Right atrium auricular region (tissue), 2 donors: Measurements from ENCODE around the gene TMEM140. TPM values are rescaled to one million over a fixed set of nuclear protein-coding genes. Genes with fewer than 3 reads are reported as not detected.

Experiments
- DNase-seq: peaks from one replicate; pipeline ENCODE4 v3.0.0-alpha.2; 2019; ENCODE audit warnings: low spot score
- H3K27ac ChIP-seq, 2 donors: fragments of 200-600 bp; sonication (generic); 1 replicate in 1 of 2; 2 replicates in 1 of 2; pipeline ENCODE4 v1.5.1; 2016 to 2019
- H3K27me3 ChIP-seq, 2 donors: fragments of 200-600 bp; sonication (generic); one replicate each; pipeline versions ENCODE4 v1.5.1 to v1.6.0; 2017 to 2019
- H3K36me3 ChIP-seq: fragments of 200-600 bp; sonication (generic); one replicate; pipeline ENCODE4 v1.5.1; 2016
- H3K4me1 ChIP-seq, 2 donors: fragments of 200-600 bp; sonication (generic); one replicate each; pipeline versions ENCODE4 v1.5.1 to v1.6.0; 2017 to 2019
- H3K4me3 ChIP-seq, 2 donors: fragments of 200-600 bp; sonication (generic); 1 replicate in 1 of 2; 2 replicates in 1 of 2; pipeline ENCODE4 v1.5.1; 2017 to 2019; ENCODE audit warnings: mild to moderate bottlenecking in 1 of 2, moderate library complexity in 1 of 2
- H3K9me3 ChIP-seq, 2 donors: fragments of 200-600 bp; sonication (generic); one replicate each; pipeline ENCODE4 v1.5.1; 2019
- CTCF ChIP-seq, 2 donors: fragments of 200-600 bp; sonication (generic); IDR thresholded peaks; one replicate each; pipeline ENCODE4 v1.5.1; 2019; ENCODE audit warnings: antibody characterized with exemption in 2 of 2
- microRNA-seq, 2 donors: library from miRNA; unstranded; fragments of <30 nt; microRNA quantifications; one replicate each; pipeline ENCODE4, GENCODE V29; 2016 to 2017; ENCODE audit warnings: borderline number of aligned reads in 2 of 2, borderline replicate concordance in 1 of 2
- total RNA-seq, 2 donors: library from RNA; depleted of rRNA; stranded (reverse); fragments of >200 nt; gene quantifications; one replicate each; pipeline ENCODE4 v1.1.0, GENCODE V29; 2016

TMEM140 gene
- total RNA-seq, 2 donors from 2014 or later: 10.7 to 14.9 TPM

GRCh38 chr7:135215698-135216097, 67.8 kb downstream of the TMEM140 start:
- no peak overlapping the region for H3K4me3 ChIP-seq
- no peak for TF ChIP-seq CTCF (IDR thresholded peaks at IDR 0.05)
- no peak overlapping the region for H3K27ac ChIP-seq
- no peaks in the 10 kb centered on the region for H3K36me3 ChIP-seq
- H3K27me3 ChIP-seq: no peaks in the 10 kb centered on the region
- no peaks in the 10 kb centered on the region for H3K9me3 ChIP-seq
- H3K4me1 ChIP-seq: peaks cover 0 to under 1% of the 10 kb centered on the region in 2 donors
- DNase-seq: no peak

Small RNAs within 50 kb of the gene (microRNA-seq; reads per million reads assigned to microRNA genes)
- gene MIR6509: 0 reads per million in 2 donors

Other genes with a start within 250 kb of the TMEM140 start
- 1 to 10 TPM in 1 of 2 donors, under 1 TPM in 1; 0.67 to 1.9 TPM for gene AGBL3, start 161.6 kb upstream of the TMEM140 start, total RNA-seq
- 10 to 100 TPM; 25.5 to 31.4 TPM for gene CYREN, start 22.6 kb downstream of the TMEM140 start, total RNA-seq
- 1 to 10 TPM; 3.3 to 4.5 TPM for gene WDR91, start 63.5 kb downstream of the TMEM140 start, total RNA-seq
- not detected for gene STRA8, start 85.8 kb downstream of the TMEM140 start, total RNA-seq